H1 (cell line): ENCODE measurements around the gene RAD23A. TPM values are rescaled to one million over a fixed set of nuclear protein-coding genes. Genes with fewer than 3 reads are reported as not detected.

Source experiments
- CTCF ChIA-PET: fragments of 300-600 bp; sonication (Branson Sonifier 250); formaldehyde crosslinking; loops from one replicate; lab custom pipeline; 2021; ENCODE audit not compliant: partially characterized antibody; lab: Charles Lee
- POLR2A ChIA-PET: fragments of 300-600 bp; sonication (Branson Sonifier 250); formaldehyde crosslinking; loops from one replicate; lab custom pipeline; 2021; ENCODE audit warnings: inconsistent platforms; ENCODE audit not compliant: partially characterized antibody; lab: Charles Lee
- DNase-seq, 2 experiments: peaks; one replicate each; pipeline versions ENCODE4 v3.0.0 to v3.0.0-alpha.2; 2010 to 2022; ENCODE audit warnings: low spot score in 2 of 2, low read depth in 1 of 2, mixed read lengths in 1 of 2
- FAIRE-seq: peaks from 2 replicates; lab custom pipeline; 2011; peaks lifted over from hg19 to GRCh38; lab: Jason Lieb, UNC
- H2AFZ ChIP-seq: 2 replicates; pipeline ENCODE4 v1.8.1; 2012; ENCODE audit warnings: low read length, inconsistent platforms
- H2AK5ac ChIP-seq: 2 replicates; pipeline ENCODE4 v1.6.1; 2013; ENCODE audit warnings: low read depth, low read length
- H2BK120ac ChIP-seq: replicated peaks from 2 replicates; pipeline ENCODE3; 2013; ENCODE audit warnings: low read depth, low read length, inconsistent platforms
- H2BK12ac ChIP-seq: 2 replicates; pipeline ENCODE4 v1.6.1; 2013; ENCODE audit warnings: low read depth, low read length
- H2BK15ac ChIP-seq: 2 replicates; pipeline ENCODE4 v1.6.1; 2013; ENCODE audit warnings: low read length
- H2BK20ac ChIP-seq: 2 replicates; pipeline ENCODE4 v1.6.1; 2013; ENCODE audit warnings: low read length
- H2BK5ac ChIP-seq: 2 replicates; pipeline ENCODE4 v1.6.1; 2013; ENCODE audit warnings: low read depth, low read length
- H3K14ac ChIP-seq: 2 replicates; pipeline ENCODE4 v1.6.1; 2013; ENCODE audit warnings: inconsistent platforms; ENCODE audit not compliant: insufficient read length
- H3K18ac ChIP-seq: 2 replicates; pipeline ENCODE4 v1.6.1; 2013; ENCODE audit warnings: low read length; ENCODE audit errors: extremely low read depth
- H3K23ac ChIP-seq: 2 replicates; pipeline ENCODE4 v1.6.1; 2013; ENCODE audit warnings: inconsistent platforms; ENCODE audit not compliant: insufficient read length
- H3K23me2 ChIP-seq: 2 replicates; pipeline ENCODE4 v1.6.1; 2013; ENCODE audit warnings: low read depth, low read length
- H3K27ac ChIP-seq: 2 replicates; pipeline ENCODE4 v1.6.1; 2011; ENCODE audit warnings: low read depth, low read length, inconsistent platforms
- H3K27me3 ChIP-seq, 4 experiments: replicated peaks in 1 of 4; 1 replicate in 1 of 4; 2 replicates in 3 of 4; pipeline versions ENCODE4 v1.6.1 to v1.8.1; 2011 to 2013; ENCODE audit warnings: low read length in 3 of 4, mild to moderate bottlenecking in 3 of 4, inconsistent platforms in 2 of 4, mixed read lengths in 2 of 4, moderate library complexity in 1 of 4; ENCODE audit not compliant: control insufficient read depth in 3 of 4, insufficient read depth in 3 of 4; ENCODE audit errors: extremely low read depth in 1 of 4
- H3K36me3 ChIP-seq, 4 experiments: 2 replicates each; pipeline versions ENCODE4 v1.6.1 to v1.8.1; 2011 to 2013; ENCODE audit warnings: mild to moderate bottlenecking in 4 of 4, low read length in 3 of 4, moderate library complexity in 2 of 4, control low read depth in 1 of 4, inconsistent platforms in 1 of 4; ENCODE audit not compliant: insufficient read depth in 4 of 4, control insufficient read depth in 2 of 4
- H3K4ac ChIP-seq: replicated peaks from 2 replicates; pipeline ENCODE3; 2013; ENCODE audit warnings: low read length, low read depth, mixed read lengths, inconsistent platforms; ENCODE audit not compliant: insufficient read length
- H3K4me1 ChIP-seq, 4 experiments: replicated peaks in 1 of 4; 1 replicate in 1 of 4; 2 replicates in 3 of 4; pipeline versions ENCODE4 v1.6.1 to v1.8.1; 2011 to 2013; ENCODE audit warnings: low read length in 3 of 4, inconsistent platforms in 2 of 4, mixed read lengths in 1 of 4; ENCODE audit not compliant: insufficient read depth in 4 of 4, control insufficient read depth in 3 of 4
- H3K4me2 ChIP-seq, 2 experiments: 2 replicates each; pipeline versions ENCODE4 v1.6.1 to v1.8.1; 2011 to 2013; ENCODE audit warnings: low read depth in 2 of 2, low read length in 2 of 2, control low read depth in 1 of 2, inconsistent platforms in 1 of 2, mild to moderate bottlenecking in 1 of 2; ENCODE audit not compliant: insufficient read depth in 1 of 2
- H3K4me3 ChIP-seq, 4 experiments: fragments of 200-600, 300-600 bp in 1 of 4; sonication (generic), shearing (Covaris generic), sonication (Bioruptor Twin) in 1 of 4; 2 replicates each; pipeline versions ENCODE4 v1.5.1 to v1.8.1; 2011 to 2016; ENCODE audit warnings: low read length in 4 of 4, low read depth in 3 of 4, control low read depth in 2 of 4, inconsistent platforms in 2 of 4, mild to moderate bottlenecking in 2 of 4, mixed read lengths in 1 of 4, moderate library complexity in 1 of 4; ENCODE audit not compliant: insufficient read depth in 2 of 4; ENCODE audit errors: extremely low read depth in 1 of 4
- H3K56ac ChIP-seq: replicated peaks from 2 replicates; pipeline ENCODE3; 2013; ENCODE audit warnings: low read depth, mild to moderate bottlenecking, mixed read lengths, low read length, inconsistent platforms; ENCODE audit not compliant: insufficient read length
- H3K79me1 ChIP-seq: 2 replicates; pipeline ENCODE4 v1.6.1; 2013; ENCODE audit warnings: low read depth, low read length, control low read depth
- H3K79me2 ChIP-seq, 2 experiments: 2 replicates each; pipeline versions ENCODE4 v1.6.1 to v1.8.1; 2012 to 2013; ENCODE audit warnings: low read length in 2 of 2, mild to moderate bottlenecking in 2 of 2, inconsistent platforms in 1 of 2; ENCODE audit not compliant: insufficient read depth in 2 of 2, control insufficient read depth in 1 of 2
- H3K9ac ChIP-seq, 4 experiments: replicated peaks in 1 of 4; 1 replicate in 1 of 4; 2 replicates in 3 of 4; pipeline versions ENCODE4 v1.6.1 to v1.8.1; 2011 to 2013; ENCODE audit warnings: low read depth in 3 of 4, low read length in 3 of 4, control low read depth in 2 of 4, mild to moderate bottlenecking in 2 of 4, moderate library complexity in 2 of 4, inconsistent platforms in 1 of 4; ENCODE audit errors: extremely low read depth in 1 of 4
- H3K9me3 ChIP-seq, 2 experiments: 2 replicates each; pipeline versions ENCODE4 v1.6.1 to v1.8.1; 2012 to 2013; ENCODE audit warnings: mild to moderate bottlenecking in 2 of 2, moderate library complexity in 2 of 2, control low read depth in 1 of 2, inconsistent platforms in 1 of 2, low read depth in 1 of 2, low read length in 1 of 2, mixed read lengths in 1 of 2; ENCODE audit not compliant: insufficient read depth in 2 of 2
- H4K20me1 ChIP-seq, 2 experiments: replicated peaks in 1 of 2; 2 replicates each; pipeline versions ENCODE3 to v1.8.1; 2011 to 2013; ENCODE audit warnings: inconsistent platforms in 2 of 2, low read length in 2 of 2, mild to moderate bottlenecking in 1 of 2; ENCODE audit not compliant: insufficient read depth in 2 of 2, control insufficient read depth in 1 of 2
- H4K5ac ChIP-seq: 2 replicates; pipeline ENCODE4 v1.6.1; 2013; ENCODE audit warnings: low read length, low read depth, mixed read lengths, inconsistent platforms; ENCODE audit not compliant: insufficient read length
- H4K8ac ChIP-seq: 2 replicates; pipeline ENCODE4 v1.8.0; 2013; ENCODE audit warnings: mild to moderate bottlenecking, moderate library complexity, low read length, inconsistent platforms; ENCODE audit not compliant: insufficient read depth; ENCODE audit errors: extremely low read depth
- H4K91ac ChIP-seq: replicated peaks from 2 replicates; pipeline ENCODE3; 2013; ENCODE audit warnings: low read length, mixed read lengths, inconsistent platforms; ENCODE audit not compliant: insufficient read length
- BCL11A ChIP-seq, 2 experiments: IDR thresholded peaks; one replicate each; pipeline ENCODE4 v1.6.1; 2011; ENCODE audit warnings: low read depth in 2 of 2, low read length in 2 of 2, mild to moderate bottlenecking in 2 of 2
- POLR2A ChIP-seq, 2 experiments: IDR thresholded peaks; 1 replicate in 1 of 2; 2 replicates in 1 of 2; pipeline ENCODE4 v1.6.1; 2011; ENCODE audit warnings: low read depth in 2 of 2, low read length in 2 of 2, mild to moderate bottlenecking in 2 of 2; ENCODE audit errors: control extremely low read depth in 1 of 2
- POLR2AphosphoS5 ChIP-seq: IDR thresholded peaks from 2 replicates; pipeline ENCODE4 v1.6.1; 2011; ENCODE audit warnings: low read depth, low read length
- SIN3A ChIP-seq, 2 experiments: IDR thresholded peaks in 1 of 2; conservative IDR thresholded peaks in 1 of 2; 2 replicates each; pipeline ENCODE4 v1.6.1; 2011 to 2012; ENCODE audit warnings: low read length in 2 of 2, improper control_type of control experiment in 1 of 2, low read depth in 1 of 2, mild to moderate bottlenecking in 1 of 2
- SP2 ChIP-seq: IDR thresholded peaks from 2 replicates; pipeline ENCODE4 v1.6.1; 2012; ENCODE audit warnings: mild to moderate bottlenecking, low read length, inconsistent platforms
- WGBS, 2 experiments: shearing (Covaris generic) in 1 of 2; methylation state at CpG; one replicate each; pipeline versions ENCODE4 v1.1.6 to v1.1.7; 2013 to 2015; ENCODE audit warnings: low lambda C conversion rate in 2 of 2, mixed read lengths in 2 of 2, inconsistent platforms in 1 of 2, low coverage in 1 of 2, missing lambda C conversion rate in 1 of 2; ENCODE audit not compliant: insufficient replicate concordance in 2 of 2, insufficient coverage in 1 of 2, insufficient read length in 1 of 2; ENCODE audit errors: extremely low coverage in 1 of 2, missing lambda C conversion rate in 1 of 2; 5-methylcytosine and 5-hydroxymethylcytosine counted together
- polyA plus RNA-seq, 7 experiments: library from polyadenylated mRNA; depleted of rRNA in 3 of 7; stranded (reverse) in 5 of 7; unstranded in 2 of 7; fragments of >200 nt in 5 of 7; fragments of 200-250 nt in 2 of 7; gene quantifications; 1 replicate in 5 of 7; 2 replicates in 1 of 7; 4 replicates in 1 of 7; pipeline versions ENCODE4 v1.2.1 to v1.2.3, GENCODE V29; 2011 to 2013; ENCODE audit warnings: missing spikeins in 2 of 7, mixed read lengths in 2 of 7
- total RNA-seq: library from RNA; stranded (reverse); fragmentation: NEBNext Ultra II Directional; extraction: Animal tissue kit (Norgen Biotek cat#: 25700); gene quantifications from 2 replicates; pipeline ENCODE4 v1.2.1, GENCODE V29; 2021

The RAD23A gene
- total and polyA plus RNA-seq, 2 of the 8 experiments (the other 6 are each of a cell fraction or from before 2014, with no cell fraction given): 40.0 to 76.1 TPM

DNA sequence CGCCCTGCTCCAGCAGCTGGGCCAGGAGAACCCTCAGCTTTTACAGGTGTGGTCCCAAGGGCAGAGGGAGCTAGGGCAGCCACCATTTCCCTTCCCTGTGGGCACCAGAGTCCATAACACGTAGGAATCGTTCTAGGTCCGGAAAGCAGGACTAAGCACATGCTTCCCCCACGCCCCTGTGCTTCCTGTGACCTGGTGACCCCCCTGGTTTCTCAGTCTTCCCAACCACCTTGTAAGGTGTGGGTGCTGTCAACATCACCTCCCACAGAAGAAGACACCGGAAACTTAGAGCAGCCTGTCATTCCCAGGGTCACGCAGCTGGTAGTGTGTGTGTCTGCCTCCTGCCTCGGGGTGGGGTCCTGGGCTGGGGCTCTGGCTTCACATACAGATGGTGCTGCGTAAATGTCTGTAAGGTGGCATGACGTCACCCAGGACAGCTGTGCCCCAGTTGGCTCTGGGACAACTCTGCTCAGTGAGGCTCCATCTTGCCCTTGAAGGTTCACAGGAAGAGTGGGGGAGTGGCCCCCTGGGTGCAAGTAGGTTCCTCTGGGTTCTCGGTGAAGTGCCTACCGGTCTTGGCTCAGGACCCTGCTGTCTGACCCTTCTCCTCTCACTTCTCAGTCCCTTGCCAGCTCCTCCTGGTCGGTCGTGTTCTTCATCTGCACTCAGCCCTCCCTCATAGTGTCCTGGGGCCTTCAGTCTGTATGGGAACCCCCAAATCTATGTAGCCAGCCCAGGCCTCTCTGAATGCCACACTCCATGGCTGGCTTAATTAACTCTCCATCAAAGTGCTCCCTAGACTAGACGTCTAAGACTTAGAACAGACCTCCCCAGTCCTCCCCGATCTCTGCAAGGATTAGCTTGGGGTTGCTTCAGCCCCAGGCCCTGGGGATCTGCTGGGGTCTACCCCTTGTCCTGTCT lies 4.0 kb downstream of the RAD23A start:
- H3K4ac ChIP-seq: no peak overlapping the region
- H3K9me3 ChIP-seq: no peaks in the 10 kb centered on the region
- 93% methylated on average over 16 of the region's 16 CpGs; no CpG with 5 or more reads in 1 of the 2 experiments for WGBS, 2 experiments
- H3K4me1 ChIP-seq: peaks cover 0 to 3% (median 0%) of the 10 kb centered on the region in 4 experiments; a peak in 1 of 7 replicates
- H2AFZ ChIP-seq: no peak overlapping the region
- H4K20me1 ChIP-seq: peaks cover 0 to 5% of the 10 kb centered on the region in 2 experiments
- H3K4me3 ChIP-seq: no peak overlapping the region
- CTCF ChIA-PET: interaction anchor here (0.6 to 3.1 kb wide), 3 partner anchors 16 to 121 kb away, joined by 3 to 18 read pairs (median 4); no protein-coding TSS in a partner anchor
- no peak overlapping the region for H3K14ac ChIP-seq
- H2BK12ac ChIP-seq: no peak overlapping the region
- H2BK5ac ChIP-seq: no peak overlapping the region
- peaks cover 2% of the 10 kb centered on the region; the same call in 1 of the 2 replicates for H3K79me1 ChIP-seq
- POLR2A ChIA-PET: interaction anchor here (0.7 to 8.1 kb wide), 8 partner anchors 11 to 1574 kb away, joined by 3 to 71 read pairs (median 5); partner anchors contain the start of gene CALR
- peaks cover 0 to 23% of the 10 kb centered on the region in 2 experiments; a peak in 2 of 4 replicates for H3K79me2 ChIP-seq
- H4K5ac ChIP-seq: no peak overlapping the region
- no peaks in the 10 kb centered on the region for H3K27me3 ChIP-seq
- H2BK15ac ChIP-seq: no peak overlapping the region
- no peak overlapping the region for H4K8ac ChIP-seq
- H3K18ac ChIP-seq: no peak overlapping the region
- no peak overlapping the region for H3K4me2 ChIP-seq
- DNase-seq (no peak), FAIRE-seq (no peak)
- H3K27ac ChIP-seq: no peak overlapping the region
- no peak overlapping the region for H3K9ac ChIP-seq
- H3K23ac ChIP-seq: no peak overlapping the region
- no peak overlapping the region for H3K56ac ChIP-seq
- no peak overlapping the region for H2AK5ac ChIP-seq
- H2BK120ac ChIP-seq: no peak overlapping the region
- TF ChIP-seq BCL11A (IDR thresholded peaks at IDR 0.05; ENCODE audit: low read depth in 2 of 2, low read length in 2 of 2) (no peak), POLR2A (IDR thresholded peaks at IDR 0.05; ENCODE audit: control extremely low read depth in 1 of 2, low read depth in 2 of 2, low read length in 2 of 2) (0 out of 3 replicates have a peak, but pooled peaks of 1 of the 2 experiments have one; percentile 44), POLR2AphosphoS5 (peak; percentile 27; the same call in 1 of the 2 replicates), SP2 (no peak), SIN3A (conservative IDR thresholded peaks at IDR 0.05 in 1 of 2, IDR thresholded peaks at IDR 0.05 in 1 of 2; ENCODE audit: low read depth in 1 of 2, low read length in 2 of 2) (no peak)
- H4K91ac ChIP-seq: no peak overlapping the region
- peaks cover 19 to 63% (median 32%) of the 10 kb centered on the region in 4 experiments for H3K36me3 ChIP-seq
- no peaks in the 10 kb centered on the region for H3K23me2 ChIP-seq
- H2BK20ac ChIP-seq: no peak overlapping the region
